PFSK-1 (cell line): ENCODE measurements around the gene BEND6.

Experiments
- FOXP2 ChIP-seq: optimal IDR thresholded peaks from 2 replicates; pipeline ENCODE3; 2011; ENCODE audit warnings: borderline replicate concordance, control low read depth, inconsistent platforms; ENCODE audit not compliant: insufficient read depth; ENCODE audit errors: extremely low read length, extremely low read depth
- POLR2AphosphoS5 ChIP-seq: IDR thresholded peaks from 2 replicates; pipeline ENCODE4 v1.6.1; 2012; ENCODE audit warnings: low read depth, mild to moderate bottlenecking, control low read depth, low read length, moderate library complexity
- SIN3A ChIP-seq: IDR thresholded peaks from 2 replicates; pipeline ENCODE4 v1.6.1; 2012; ENCODE audit warnings: mild to moderate bottlenecking, low read length, moderate library complexity, borderline replicate concordance; ENCODE audit not compliant: insufficient read depth
- TAF1 ChIP-seq: IDR thresholded peaks from 2 replicates; pipeline ENCODE4 v1.6.1; 2012; ENCODE audit warnings: low read length, control low read depth, borderline replicate concordance; ENCODE audit not compliant: insufficient read depth
- TF ChIP-seq, protein P1 (sequence below), 2 experiments: IDR thresholded peaks; 2 replicates each; pipeline versions ENCODE4 v1.6.1 to v1.8.0; 2011 to 2012; ENCODE audit warnings: low read depth in 2 of 2, low read length in 2 of 2, control low read depth in 1 of 2, inconsistent platforms in 1 of 2, mild to moderate bottlenecking in 1 of 2, moderate library complexity in 1 of 2; ENCODE audit not compliant: insufficient read depth in 1 of 2

Gene BEND6

DNA sequence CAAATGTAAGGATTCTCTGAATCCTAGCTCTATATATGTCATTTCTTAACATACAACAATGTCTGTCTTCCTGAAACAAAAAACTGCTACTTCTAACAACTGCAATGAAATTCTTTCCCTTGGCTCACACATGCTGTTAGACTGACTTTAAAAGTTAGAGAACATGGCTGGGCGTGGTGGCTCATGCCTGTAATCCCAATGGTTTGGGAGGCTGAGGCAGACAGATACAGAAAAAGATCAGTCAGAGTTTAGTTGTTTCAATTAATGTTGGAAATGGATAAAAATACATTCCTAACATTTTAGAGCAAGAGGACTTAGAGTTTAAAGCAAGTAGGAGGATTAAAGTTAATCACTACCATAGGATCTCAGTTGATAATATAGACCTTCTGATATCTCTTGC is 62.9 kb downstream of the BEND6 start:
- TF ChIP-seq SIN3A (no peak), FOXP2 (no peak), POLR2AphosphoS5 (no peak), TAF1 (no peak)
- TF ChIP-seq, protein P1, sequence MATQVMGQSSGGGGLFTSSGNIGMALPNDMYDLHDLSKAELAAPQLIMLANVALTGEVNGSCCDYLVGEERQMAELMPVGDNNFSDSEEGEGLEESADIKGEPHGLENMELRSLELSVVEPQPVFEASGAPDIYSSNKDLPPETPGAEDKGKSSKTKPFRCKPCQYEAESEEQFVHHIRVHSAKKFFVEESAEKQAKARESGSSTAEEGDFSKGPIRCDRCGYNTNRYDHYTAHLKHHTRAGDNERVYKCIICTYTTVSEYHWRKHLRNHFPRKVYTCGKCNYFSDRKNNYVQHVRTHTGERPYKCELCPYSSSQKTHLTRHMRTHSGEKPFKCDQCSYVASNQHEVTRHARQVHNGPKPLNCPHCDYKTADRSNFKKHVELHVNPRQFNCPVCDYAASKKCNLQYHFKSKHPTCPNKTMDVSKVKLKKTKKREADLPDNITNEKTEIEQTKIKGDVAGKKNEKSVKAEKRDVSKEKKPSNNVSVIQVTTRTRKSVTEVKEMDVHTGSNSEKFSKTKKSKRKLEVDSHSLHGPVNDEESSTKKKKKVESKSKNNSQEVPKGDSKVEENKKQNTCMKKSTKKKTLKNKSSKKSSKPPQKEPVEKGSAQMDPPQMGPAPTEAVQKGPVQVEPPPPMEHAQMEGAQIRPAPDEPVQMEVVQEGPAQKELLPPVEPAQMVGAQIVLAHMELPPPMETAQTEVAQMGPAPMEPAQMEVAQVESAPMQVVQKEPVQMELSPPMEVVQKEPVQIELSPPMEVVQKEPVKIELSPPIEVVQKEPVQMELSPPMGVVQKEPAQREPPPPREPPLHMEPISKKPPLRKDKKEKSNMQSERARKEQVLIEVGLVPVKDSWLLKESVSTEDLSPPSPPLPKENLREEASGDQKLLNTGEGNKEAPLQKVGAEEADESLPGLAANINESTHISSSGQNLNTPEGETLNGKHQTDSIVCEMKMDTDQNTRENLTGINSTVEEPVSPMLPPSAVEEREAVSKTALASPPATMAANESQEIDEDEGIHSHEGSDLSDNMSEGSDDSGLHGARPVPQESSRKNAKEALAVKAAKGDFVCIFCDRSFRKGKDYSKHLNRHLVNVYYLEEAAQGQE (IDR thresholded peaks at IDR 0.05; ENCODE audit: insufficient read depth in 1 of 2, low read depth in 2 of 2, low read length in 2 of 2), result no peak

DNA sequence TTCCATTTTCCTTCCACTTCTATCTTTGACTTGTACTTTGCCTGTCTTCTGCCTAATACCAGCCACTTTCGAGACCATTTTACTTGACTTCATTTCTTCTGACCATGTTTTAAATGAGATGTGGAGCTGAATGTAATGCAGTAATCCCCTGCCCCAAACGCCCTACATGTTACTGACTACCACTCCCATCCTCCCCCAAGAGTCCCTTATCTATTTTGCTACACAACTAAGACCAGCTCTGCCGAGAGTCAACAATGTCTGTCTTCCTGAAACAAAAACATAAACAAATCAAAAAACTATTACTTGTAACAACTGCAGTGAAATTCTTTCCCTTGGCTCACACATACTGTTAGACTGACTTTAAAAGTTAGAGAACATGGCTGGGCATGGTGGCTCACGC is 64.5 kb downstream of the BEND6 start:
- no peak for TF ChIP-seq SIN3A
- no peak for TF ChIP-seq POLR2AphosphoS5
- TF ChIP-seq TAF1, result no peak
- TF ChIP-seq FOXP2, result no peak
- TF ChIP-seq, protein P1 (IDR thresholded peaks at IDR 0.05; ENCODE audit: insufficient read depth in 1 of 2, low read depth in 2 of 2, low read length in 2 of 2), result no peak

DNA sequence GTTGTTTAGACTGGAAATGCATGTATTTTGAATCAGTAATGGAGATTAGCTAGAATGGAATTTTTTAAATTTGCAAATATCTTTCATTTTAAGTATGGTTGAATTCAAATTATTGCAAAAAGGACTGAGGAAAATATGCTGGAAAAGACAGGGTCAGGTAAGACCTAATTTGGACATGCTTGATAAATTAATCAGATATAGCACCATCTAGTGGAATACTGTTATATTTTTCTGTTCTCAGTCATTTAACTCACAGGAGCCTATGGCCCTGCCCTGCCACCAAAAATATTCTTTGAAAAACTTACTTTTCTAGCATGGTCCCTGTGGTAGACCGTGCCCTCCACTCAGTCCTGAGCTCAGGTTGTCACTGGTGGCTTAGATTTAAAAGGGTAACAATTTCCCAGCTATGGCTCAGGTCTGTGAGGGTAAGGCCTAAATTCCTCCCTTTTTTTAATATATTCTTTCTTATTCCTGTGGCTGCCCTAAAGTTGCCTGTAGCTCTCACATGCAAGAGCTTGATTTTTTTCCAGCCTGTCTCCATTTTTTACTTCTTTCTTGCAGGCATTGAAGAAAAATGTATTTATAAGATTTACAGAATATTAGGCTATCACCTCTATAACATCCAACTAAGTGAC is 66.3 kb downstream of the BEND6 start:
- TF ChIP-seq TAF1, result no peak
- no peak for TF ChIP-seq FOXP2
- TF ChIP-seq SIN3A, result no peak
- TF ChIP-seq POLR2AphosphoS5, result no peak
- TF ChIP-seq, protein P1 (IDR thresholded peaks at IDR 0.05; ENCODE audit: insufficient read depth in 1 of 2, low read depth in 2 of 2, low read length in 2 of 2), result no peak

DNA sequence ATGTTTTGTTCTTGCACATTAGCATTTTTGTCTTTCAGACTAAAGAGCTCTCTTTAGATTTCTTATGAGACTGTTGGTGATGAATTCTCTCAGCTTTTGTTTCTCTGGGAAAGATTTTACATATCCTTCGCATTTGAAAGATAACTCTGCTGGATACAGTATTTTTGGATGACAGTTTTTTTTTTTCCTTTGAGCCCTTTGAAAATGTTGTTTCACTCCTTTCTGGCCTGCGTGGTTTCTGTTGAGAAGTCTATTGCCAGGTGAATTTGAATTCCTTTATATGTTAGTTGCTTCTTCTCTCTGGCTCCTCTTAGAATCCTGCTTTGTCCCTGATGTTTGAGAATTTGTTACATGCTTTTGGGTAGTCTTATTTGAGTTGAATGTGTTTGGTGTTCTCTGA is 69.4 kb downstream of the BEND6 start:
- no peak for TF ChIP-seq SIN3A

DNA sequence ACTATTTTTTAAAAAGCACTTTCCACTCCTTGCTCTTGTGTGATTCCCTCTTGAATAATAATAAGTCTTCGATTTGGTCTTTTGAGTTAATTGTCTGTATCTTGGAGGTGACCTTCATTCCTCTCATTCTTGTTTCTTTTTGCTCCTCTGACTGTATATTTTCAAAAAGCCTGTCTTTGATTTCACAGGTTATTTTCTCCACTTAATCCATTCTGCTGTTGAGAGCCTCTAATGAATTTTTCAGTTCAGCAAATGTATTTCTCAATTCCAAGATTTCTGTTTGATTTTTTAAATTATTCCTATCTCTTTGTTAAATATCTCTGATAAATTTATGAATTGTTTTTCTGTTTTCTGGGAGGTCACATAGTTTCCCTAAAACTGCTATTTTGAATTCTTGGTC is 69.9 kb downstream of the BEND6 start:
- TF ChIP-seq POLR2AphosphoS5 (no peak), SIN3A (no peak), FOXP2 (no peak), TAF1 (no peak)
- TF ChIP-seq, protein P1 (IDR thresholded peaks at IDR 0.05; ENCODE audit: insufficient read depth in 1 of 2, low read depth in 2 of 2, low read length in 2 of 2), result no peak

DNA sequence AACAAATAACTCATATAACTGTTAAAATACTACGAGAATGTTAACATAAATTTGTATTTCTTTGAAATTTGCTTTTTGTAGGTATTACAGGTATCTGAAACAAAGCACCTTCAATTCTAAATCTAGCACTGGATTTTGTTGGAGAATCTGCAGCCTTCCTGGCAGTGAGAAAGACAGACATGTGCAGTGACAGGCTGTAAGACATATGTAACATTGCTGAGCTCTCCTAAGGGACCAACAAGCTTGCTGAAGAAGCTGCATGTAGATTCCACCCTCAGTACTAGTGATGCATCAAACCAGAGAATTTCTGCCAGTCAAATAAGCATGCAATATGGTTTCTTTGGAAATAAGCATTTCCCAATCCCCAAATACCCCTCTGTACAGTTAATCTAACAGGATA is 71.1 kb downstream of the BEND6 start:
- no peak for TF ChIP-seq SIN3A
- TF ChIP-seq TAF1, result no peak
- no peak for TF ChIP-seq FOXP2
- TF ChIP-seq, protein P1 (IDR thresholded peaks at IDR 0.05; ENCODE audit: insufficient read depth in 1 of 2, low read depth in 2 of 2, low read length in 2 of 2), result no peak
- TF ChIP-seq POLR2AphosphoS5, result no peak
